ENCODE data around the gene NCOA3.
"Not testable (repeated sequence)": the region's sequence is repeated elsewhere in the genome, so short reads cannot be mapped to it uniquely, and the experiment has no call there.

Gene NCOA3

DNA sequence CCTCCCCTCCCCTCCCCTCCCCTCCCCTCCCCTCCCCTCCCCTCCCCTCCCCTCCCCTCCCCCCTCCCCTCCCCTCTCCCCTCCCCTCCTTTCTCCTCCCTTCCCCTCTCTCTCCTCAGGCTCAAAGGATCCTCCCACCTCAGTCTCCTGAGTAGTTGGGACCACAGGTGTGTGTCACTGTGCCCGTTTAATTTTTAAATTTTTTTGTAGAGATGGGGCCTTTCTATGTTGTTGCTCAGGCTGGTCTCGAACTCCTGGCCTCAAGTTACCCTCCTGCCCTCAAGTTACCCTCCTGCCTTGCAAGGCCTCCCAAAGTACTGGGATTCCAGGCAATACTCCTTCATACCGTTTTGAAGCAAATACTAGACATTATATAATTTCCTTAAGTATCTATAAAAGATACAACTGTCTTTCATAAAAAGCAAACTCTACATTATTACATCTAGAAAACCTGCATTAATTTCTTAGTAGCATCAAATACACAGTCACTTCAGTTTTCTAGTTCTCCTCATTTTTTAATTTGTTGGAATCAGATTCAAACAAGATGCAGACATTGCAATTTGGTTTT, 39.8 kb downstream of the NCOA3 start:
- DNase-seq, result no peak

DNA sequence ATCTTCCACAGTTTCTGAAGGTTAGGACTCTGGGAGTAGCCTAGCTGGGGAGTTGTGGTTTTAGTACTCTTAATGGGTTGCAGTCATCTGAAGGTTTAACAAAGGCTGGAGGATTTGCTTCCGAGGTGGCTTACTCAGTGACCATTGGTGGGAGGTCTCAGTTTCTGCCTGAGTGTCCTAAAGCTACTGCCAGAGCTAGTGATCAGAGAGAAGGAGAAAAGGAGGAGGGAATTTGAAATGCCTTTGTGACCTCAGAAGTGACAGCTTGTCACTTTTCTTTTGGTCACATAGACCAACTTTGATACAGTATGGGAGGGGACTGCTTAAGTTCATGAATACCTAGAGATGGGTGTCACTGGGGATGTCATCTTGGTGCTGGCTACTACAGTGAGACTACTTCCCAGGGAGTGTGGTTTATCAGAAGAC, 41.3 kb downstream of the NCOA3 start:
- DNase-seq, result no peak

DNA sequence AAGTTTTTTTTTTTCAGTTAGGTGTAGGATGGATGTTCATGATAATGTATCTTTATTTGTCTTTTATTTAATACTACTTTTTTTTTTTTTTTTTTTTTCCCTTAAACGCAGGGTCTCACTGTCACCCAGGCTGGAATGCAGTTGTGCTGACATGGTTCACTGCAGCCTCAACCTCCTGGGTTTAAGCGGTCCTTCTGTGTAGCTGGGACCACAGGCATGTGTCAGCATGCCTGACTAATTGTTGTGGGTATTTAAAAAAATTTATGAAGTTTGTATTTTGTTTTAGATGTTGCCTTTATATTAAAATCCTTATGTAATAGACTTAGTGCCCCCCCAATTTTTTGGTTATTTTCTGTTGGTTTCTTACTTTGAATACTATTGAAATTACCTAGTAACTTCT, 42.6 kb downstream of the NCOA3 start:
- DNase-seq, result peak; percentile 49

DNA sequence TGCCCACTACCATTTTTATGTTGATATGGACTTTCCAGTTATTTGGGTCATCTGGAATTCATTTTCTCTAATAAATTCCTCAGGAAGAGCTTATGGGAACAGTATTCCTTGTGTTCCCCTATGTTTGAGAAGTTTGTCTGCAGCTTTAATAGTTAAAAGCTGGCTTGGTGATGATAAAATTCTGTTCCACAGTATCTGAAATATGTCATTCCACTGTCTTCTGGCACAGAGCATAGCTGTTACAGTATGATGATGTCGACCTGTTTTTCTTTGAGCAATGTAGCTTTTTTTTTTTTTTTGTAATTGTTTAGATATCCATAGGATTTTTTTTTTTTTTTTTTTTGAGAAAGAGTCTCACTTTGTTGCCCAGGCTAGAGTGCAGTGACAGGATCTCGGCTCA, 43.2 kb downstream of the NCOA3 start:
- no peak for DNase-seq

DNA sequence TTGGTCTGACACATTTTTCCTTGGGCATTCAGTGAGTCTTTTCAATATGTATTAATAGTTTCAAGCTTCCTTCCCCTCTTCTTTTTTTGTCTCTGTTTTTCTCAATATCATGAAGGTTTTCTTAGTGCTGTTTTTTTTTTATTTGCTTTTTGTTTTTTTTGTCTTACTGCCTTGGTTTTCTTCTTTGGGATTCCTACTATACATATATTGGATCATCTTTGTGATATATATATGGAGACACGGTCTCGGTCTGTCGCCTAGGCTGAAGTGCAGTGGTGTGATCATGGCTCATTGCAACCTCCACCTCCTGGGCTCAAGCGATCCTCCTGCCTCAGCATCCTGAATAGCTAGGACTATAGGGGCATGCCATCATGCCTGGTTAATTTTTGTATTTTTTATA, 43.8 kb downstream of the NCOA3 start:
- no peak for DNase-seq

DNA sequence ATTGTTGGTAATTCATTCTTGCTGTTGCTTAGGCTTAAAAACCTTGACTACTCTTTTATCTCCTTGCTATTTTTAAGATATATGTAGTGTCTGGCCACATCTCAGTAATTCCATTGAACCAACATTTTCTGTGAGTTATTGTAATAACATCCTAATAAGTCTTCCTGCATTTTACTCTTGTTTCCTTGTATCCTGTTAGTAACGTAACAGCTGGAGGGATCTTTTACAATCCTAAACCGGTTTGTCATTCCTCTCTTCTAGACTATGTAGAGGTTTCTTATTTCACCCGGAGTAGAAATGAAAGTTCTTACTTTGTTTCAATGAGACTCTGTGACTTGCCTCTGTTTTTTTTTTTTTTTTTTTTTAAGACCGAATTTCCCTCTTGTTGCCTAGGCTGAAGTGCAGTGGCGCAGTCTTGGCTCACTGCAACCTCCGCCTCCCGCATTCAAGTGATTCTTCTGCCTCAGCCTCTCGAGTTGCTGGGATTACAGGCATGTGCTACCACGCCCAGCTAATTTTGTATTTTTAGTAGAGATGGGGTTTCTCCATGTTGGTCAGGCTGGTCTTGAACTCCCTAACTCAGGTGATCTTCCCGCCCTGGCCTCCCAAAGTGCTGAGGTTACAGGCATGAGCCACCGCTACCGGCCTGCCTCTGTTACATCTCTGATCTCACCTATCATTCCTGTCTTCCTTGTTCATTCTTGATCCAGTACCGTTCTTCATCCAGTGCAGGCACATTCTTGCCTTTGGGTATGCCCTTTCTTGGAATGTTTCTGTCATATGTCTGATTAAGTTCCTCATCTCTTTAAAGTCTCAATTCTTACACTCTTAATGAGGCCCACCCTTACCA, 44.7 kb downstream of the NCOA3 start:
- peak; percentile 87 for DNase-seq

DNA sequence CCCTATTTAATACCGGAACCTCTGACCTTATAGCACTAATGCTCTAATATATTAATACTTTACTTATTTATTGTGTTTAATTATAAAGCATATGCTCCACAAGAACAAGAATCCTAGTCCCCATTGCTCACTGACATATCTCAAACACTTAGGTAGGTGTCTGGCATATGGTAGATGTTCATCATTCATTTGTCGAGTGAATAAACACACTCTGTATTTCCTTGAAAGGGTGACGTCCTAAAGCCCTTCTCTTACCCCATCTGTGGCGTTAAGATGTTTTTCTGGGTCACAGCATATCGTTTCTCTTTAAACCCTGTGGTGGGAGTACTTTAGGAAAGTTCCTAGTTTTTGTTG, 45.3 kb downstream of the NCOA3 start:
- DNase-seq, result no peak

DNA sequence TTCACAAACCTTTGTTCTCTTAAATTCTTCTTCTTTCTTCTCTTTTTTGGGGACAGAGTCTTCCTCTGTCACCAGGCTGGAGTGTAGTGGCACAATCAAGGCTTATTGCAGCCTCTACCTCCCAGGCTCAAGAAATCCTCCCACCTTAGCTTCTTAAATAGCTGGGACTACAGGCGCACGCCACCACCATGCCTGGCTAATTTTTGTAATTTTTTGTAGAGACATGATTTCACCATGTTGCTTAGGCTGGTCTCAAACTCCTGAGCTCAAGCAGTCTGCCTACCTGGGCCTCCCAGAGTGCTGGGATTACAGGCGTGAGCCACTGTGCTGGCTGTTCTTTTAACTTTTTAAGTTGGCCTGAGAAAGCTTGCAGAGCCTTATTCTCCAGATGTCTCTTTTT, 48.0 kb downstream of the NCOA3 start:
- no peak for DNase-seq

DNA sequence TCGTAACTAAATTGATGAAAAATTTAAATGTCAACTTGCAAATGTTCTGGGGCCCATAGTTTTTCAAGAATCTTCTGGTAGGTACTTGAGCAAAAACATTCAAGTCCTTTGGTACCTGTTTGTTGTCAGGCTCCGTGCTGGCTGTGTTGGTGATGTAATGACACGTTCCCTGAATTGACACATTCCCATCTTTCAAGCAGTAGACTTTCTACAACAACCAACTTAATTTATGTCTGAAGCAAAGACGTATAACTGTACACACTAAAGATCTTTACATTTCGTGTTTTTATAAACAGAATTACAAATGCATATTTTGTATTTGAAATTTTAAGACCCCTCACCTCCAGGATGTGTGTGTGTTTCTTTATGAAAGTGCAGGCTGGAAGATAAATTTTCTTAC, 49.5 kb downstream of the NCOA3 start:
- DNase-seq, result no peak

DNA sequence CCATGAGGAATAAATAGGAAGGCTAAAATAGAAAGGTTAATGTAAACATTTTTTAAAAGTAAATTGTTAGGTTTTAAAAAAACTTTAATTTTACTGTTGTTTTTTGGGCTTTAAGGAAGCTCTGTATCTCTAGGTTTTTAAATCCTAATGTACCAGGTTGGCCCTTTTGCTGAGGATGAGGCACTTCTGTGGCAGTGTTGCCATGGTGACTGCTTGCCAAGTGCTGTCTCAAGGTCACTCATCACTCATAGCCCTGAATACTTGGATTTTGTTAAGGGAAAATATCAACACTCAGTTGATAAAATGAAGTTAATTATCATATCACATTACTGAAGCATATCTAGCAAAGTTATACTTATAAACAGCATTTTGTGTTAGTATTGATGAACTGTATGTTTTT, 50.2 kb downstream of the NCOA3 start:
- DNase-seq, result peak; percentile 8

DNA sequence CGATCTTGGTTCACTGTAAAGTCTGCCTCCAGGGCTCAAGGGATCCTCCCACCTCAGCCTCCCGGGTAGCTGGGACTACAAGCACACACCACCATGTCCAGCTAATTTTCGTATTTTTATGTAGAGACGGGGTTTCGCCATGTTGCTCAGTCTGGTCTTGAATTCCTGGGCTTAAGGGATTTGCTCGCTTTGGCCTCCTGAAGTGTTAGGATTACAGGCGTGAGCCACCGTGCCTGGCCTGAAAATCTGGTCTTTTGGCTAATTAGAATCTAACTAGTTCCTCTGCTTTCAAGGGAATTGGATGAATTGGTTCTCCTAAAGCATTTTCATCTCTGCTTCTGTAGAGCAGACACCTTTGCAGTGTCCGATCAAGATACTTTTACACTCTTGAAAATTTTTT, 51.3 kb downstream of the NCOA3 start:
- no peak for DNase-seq

DNA sequence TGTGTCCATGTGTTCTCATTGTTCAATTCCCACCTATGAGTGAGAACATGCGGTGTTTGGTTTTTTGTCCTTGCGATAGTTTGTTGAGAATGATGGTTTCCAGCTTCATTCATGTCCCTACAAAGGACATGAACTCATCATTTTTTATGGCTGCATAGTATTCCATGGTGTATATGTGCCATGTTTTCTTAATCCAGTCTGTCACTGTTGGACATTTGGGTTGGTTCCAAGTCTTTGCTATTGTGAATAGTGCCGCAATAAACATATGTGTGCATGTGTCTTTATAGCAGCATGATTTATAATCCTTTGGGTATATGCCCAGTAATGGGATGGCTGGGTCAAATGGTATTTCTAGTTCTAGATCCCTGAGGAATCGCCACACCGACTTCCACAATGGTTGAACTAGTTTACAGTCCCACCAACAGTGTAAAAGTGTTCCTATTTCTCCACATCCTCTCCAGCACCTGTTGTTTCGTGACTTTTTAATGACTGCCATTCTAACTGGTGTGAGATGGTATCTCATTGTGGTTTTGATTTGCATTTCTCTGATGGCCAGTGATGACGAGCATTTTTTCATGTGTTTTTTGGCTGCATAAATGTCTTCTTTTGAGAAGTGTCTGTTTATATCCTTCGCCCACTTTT, 52.0 kb downstream of the NCOA3 start:
- DNase-seq, result not testable (repeated sequence)

DNA sequence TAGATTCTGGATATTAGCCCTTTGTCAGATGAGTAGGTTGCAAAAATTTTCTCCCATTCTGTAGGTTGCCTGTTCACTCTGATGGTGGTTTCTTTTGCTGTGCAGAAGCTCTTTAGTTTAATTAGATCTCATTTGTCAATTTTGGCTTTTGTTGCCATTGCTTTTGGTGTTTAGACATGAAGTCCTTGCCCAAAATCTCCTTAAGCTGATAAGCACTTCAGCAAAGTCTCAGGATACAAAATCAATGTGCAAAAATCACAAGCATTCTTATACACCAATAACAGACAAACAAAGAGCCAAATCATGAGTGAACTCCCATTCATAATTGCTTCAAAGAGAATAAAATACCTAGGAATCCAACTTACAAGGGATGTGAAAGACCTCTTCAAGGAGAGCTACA, 52.6 kb downstream of the NCOA3 start:
- DNase-seq, result not testable (repeated sequence)

DNA sequence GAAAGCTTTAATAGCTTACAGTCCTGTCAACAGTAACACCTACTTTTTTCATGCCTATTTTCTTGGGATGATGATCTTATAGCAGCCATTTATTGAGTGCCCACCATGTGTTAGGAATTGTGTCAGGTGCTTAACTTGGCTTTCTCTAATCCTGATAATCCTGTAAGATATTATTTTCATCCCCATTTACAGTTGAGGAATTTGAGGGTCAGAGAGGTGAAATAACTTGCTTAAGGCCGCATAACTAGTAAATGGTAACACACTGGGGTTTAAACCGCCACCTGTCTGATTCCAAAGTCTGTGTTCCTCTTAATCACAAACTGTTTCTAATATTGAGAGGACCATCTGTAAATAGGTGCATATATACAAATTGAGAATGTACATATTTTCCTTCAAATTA, 55.5 kb downstream of the NCOA3 start:
- DNase-seq, result no peak

DNA sequence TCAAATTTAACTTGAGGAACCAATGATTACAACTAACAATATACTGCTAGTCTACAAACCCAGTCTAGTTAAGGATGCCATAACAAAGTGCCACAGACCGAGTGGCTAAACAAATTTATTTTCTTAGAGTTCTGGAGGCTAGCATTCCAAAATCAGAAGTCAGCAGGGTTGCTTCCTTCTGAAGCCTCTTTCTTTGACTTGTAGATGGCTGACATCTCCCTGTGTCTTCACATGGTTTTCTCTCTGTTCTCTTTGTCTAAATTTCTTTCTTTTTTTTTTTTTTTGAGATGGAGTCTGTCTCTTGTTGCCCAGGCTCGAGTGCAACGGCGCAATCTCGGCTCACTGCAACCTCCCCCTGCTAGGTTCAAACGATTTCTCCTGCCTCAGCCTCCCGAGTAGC, 56.1 kb downstream of the NCOA3 start:
- no peak for DNase-seq

DNA sequence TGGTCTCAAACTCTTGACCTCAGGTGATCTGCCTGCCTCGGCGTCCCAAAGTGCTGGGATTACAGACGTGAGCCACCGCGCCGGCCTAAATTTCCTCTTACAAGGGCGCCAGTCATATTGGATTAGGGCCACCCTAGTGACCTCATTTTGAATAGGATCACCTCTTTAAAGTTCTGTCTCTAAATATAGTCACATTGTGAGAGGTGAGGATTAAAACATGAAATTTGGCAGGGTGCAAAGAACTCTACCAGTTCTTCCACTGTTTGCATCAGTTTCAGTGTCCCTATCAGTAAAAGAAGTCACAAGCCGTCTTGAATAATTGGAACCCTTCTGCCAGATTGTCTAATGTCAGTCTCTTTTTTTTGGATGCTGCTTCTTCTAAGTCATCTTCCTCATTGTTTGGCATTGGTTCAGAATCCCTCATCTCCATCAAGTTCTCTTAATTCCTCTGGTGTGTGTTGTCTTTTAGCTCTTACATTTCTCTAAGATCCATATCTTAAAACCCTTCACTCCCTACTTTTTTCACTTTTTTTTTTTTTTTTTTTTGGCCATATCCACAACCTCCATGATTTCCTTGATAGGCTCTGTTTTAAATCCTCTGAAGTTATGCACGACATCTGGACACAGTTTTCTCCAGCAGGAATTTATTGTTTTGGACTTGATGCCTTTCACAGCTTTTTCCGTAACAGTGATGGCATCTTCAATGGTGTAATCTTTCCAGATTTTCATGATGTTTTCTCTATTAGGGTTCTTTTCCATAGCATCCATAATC, 56.8 kb downstream of the NCOA3 start:
- no peak for DNase-seq

DNA sequence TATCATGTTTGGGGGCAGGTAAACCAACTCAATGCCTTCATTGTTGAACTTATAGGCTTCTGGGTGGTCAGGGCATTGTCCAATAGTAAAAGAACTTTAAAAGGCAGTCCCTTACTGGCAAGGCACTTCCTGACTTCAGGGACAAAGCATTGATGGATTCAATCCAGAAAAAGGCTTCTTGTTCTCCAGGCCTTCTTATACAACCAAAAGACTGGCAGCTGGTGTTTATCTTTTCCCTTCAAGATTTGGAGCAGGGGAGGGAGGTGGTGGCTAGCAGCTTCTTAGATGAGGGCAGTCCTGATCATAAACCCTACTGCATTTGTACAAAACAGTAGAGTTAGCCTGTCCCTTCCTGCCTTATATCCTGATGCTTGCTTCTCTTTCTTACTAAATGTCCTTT, 57.5 kb downstream of the NCOA3 start:
- peak; percentile 14 for DNase-seq

DNA sequence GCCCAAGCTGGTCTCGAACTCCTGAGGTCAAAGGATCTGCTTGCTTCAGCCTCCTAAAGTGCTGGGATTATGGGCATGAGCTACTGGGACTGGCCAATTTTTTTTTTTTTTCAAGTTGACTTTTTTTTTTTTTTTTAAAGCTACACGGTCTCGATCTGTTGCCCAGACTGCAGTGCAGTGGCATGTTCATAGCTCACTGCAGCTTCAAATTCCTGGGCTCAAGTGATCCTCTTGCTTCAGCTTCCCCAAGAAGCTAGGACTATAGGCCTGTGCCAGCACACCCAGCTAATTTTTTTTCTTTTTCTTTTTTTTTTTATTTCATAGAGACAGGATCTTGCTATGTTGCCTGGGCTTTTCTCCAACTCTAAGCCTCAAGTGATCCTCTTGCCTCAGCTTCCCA, 59.5 kb downstream of the NCOA3 start:
- peak; percentile 57 for DNase-seq

DNA sequence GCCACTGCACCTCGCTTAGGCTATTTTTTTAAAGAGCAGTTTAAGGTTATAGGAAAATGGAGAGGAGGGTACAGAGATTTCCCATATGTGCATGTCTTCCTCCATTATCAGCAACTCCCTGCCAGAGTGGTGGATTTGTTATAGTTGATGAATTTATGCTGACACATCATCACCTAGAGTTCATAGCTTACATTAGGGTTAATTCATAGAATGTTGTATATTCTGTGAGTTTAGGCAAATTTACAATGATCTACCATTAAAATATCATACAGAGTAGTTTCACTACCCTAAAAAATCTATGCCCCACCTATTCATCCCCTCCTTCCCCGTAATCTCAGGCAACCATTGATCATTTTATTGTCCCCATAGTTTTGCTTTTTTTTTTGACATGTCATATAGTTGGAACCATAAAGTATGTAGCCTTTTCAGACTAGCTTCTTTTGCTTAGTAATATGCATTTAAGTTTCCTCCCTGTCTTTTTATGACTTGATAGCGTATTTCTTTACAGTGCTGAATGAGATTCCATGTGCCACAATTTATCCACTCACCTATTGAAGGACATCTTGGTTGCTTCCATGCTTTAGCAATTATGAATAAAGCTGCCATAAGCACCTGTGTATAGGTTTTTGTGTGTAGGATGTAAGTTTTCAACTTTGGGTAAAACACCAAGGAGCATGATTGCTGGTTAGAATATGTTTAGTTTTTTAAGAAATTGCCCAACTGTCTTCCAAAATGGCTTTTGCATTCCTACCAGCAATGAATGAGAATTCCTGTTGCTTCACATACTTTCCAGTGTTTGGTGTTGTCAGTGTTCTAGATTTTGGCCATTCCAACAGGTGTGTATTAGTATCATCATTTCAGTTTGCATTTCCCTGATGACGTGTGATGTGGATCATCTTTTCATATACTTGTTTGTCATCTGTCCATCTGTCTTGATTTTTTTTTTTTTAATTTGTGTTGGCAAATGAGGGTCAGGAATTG, 60.2 kb downstream of the NCOA3 start:
- no peak for DNase-seq

DNA sequence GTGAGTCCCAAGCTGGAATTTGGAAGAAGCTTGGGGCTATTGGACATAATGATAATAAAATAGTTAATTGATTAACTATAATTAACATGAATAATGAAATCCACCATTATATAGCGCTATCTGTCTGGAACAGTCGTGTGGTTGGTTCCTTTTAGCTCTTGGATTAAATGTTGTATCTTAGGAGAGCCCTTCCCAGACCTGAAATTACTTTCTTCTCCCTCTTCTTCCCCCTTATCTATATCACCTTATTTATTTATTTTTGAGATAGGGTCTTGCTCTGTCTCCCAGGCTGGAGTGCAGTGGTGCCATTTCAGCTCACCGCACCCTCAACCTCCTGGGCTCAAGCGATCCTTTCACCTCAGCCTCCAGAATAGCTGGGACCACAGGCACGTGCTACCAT, 64.6 kb downstream of the NCOA3 start:
- no peak for DNase-seq

DNA sequence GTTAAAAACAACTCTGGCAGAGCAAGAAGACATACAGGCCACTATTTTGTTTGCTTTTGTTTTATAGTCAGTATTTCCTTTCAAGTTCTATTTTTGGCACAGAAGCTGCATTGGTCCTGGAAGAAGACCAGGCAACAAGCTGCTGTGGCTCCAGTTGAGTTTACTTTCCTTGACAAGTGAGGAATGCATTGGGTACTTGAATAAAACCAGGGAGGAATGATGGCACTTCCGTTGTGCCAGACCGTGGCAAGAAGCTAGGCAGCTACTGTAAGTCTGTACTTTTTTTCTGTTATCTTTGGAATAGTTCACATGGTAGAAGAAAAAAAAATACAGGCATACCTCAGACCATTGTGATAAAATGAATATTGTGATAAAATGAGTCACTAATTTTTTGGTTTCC, 66.3 kb downstream of the NCOA3 start:
- peak; percentile 68 for DNase-seq

DNA sequence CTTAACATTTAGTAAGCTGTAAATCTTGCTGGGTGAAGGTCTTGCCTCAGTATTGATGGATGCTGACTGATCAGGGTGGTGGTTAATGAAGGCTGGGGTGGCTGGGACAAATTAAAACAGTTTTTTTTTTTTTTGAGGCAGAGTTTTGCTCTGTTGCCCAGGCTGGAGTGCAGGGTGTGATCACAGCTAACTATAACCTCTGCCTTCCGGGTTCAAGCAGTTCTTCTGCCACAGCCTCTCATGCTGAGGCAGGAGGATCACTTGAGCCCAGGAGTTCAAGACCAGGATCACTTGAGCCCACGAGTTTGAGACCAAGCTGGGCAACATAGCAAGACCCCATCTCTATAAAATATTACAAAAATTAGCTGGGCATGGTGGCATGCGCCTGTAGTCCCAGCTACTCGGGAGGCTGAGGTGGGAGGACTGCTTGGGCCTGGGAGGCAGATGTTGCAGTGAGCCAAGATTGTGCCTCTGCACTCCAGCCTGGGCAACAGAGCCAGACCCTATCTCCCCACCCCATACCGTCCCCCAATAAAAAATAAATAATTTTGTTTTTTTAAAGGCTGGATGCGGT, 67.2 kb downstream of the NCOA3 start:
- DNase-seq, result no peak

Measured in HCEC 1CT (cell line).